Type B pancreatic cell (in vitro differentiated cells): ENCODE results near the gene GRIK4. TPM values are rescaled to one million over a fixed set of nuclear protein-coding genes. Genes with fewer than 3 reads are reported as not detected.

ENCODE experiments used
- DNase-seq: peaks from one replicate; pipeline ENCODE4 v3.0.0; 2021; ENCODE audit warnings: mixed read lengths; ENCODE audit not compliant: unreplicated experiment; ENCODE audit errors: extremely low spot score
- H3K27ac Mint-ChIP-seq: 2 replicates; pipeline ENCODE4 v1.8.0; 2021; ENCODE audit warnings: mild to moderate bottlenecking, mixed read lengths
- H3K27me3 Mint-ChIP-seq: 2 replicates; pipeline ENCODE4 v1.8.0; 2021; ENCODE audit warnings: mixed read lengths
- H3K36me3 Mint-ChIP-seq: 2 replicates; pipeline ENCODE4 v1.8.0; 2021; ENCODE audit warnings: mixed read lengths
- H3K4me1 Mint-ChIP-seq: one replicate; pipeline ENCODE4 v1.8.0; 2021; ENCODE audit warnings: mixed read lengths; ENCODE audit not compliant: unreplicated experiment
- H3K4me3 Mint-ChIP-seq: 2 replicates; pipeline ENCODE4 v1.8.0; 2021; ENCODE audit warnings: mild to moderate bottlenecking, mixed read lengths
- H3K9me3 Mint-ChIP-seq: 2 replicates; pipeline ENCODE4 v1.8.0; 2021; ENCODE audit warnings: mixed read lengths
- CTCF ChIP-seq: fragments of 200-600 bp; sonication (generic); conservative IDR thresholded peaks from 2 replicates; pipeline ENCODE4 v1.5.0; 2021; ENCODE audit warnings: antibody characterized with exemption, mild to moderate bottlenecking
- total RNA-seq: library from RNA; stranded (reverse); gene quantifications from 2 replicates; pipeline ENCODE4 v1.2.1, GENCODE V29; 2021; ENCODE audit warnings: low replicate concordance

The GRIK4 gene
- total RNA-seq, 1 donor from 2014 or later: 0.72 TPM

GRCh38 chr11:120649316-120649715 lies 137.8 kb downstream of the GRIK4 start:
- no peak overlapping the region for H3K27ac Mint-ChIP-seq
- no peaks in the 10 kb centered on the region for H3K36me3 Mint-ChIP-seq
- DNase-seq: no peak
- H3K4me3 Mint-ChIP-seq: no peak overlapping the region
- peaks cover 68% of the 10 kb centered on the region for H3K27me3 Mint-ChIP-seq
- H3K4me1 Mint-ChIP-seq: no peaks in the 10 kb centered on the region
- TF ChIP-seq CTCF: no peak
- H3K9me3 Mint-ChIP-seq: no peaks in the 10 kb centered on the region

- H3K27me3 Mint-ChIP-seq: peaks cover 54% of the 10 kb centered on the region
- no peak overlapping the region for H3K27ac Mint-ChIP-seq
- H3K4me3 Mint-ChIP-seq: no peak overlapping the region
- no peak for TF ChIP-seq CTCF
- DNase-seq: no peak
- no peaks in the 10 kb centered on the region for H3K9me3 Mint-ChIP-seq
- no peaks in the 10 kb centered on the region for H3K36me3 Mint-ChIP-seq
- no peaks in the 10 kb centered on the region for H3K4me1 Mint-ChIP-seq
These were observed 139.8 kb downstream of the GRIK4 start for GRCh38 chr11:120651396-120651795.

GRCh38 chr11:120651836-120652235 lies 140.3 kb downstream of the GRIK4 start:
- Mint-ChIP-seq H3K27me3 (peaks cover 50% of the 10 kb centered on the region), H3K36me3 (no peaks in the 10 kb centered on the region), H3K27ac (no peak overlapping the region), H3K4me3 (no peak overlapping the region), H3K4me1 (no peaks in the 10 kb centered on the region), H3K9me3 (no peaks in the 10 kb centered on the region)
- DNase-seq: no peak
- TF ChIP-seq CTCF: no peak

- Mint-ChIP-seq H3K36me3 (no peaks in the 10 kb centered on the region), H3K4me1 (no peaks in the 10 kb centered on the region), H3K9me3 (no peaks in the 10 kb centered on the region), H3K27me3 (peaks cover 42% of the 10 kb centered on the region), H3K4me3 (no peak overlapping the region), H3K27ac (no peak overlapping the region)
- no peak for TF ChIP-seq CTCF
- no peak for DNase-seq
These were observed 141.3 kb downstream of the GRIK4 start for GRCh38 chr11:120652705-120653335.

GRCh38 chr11:120655589-120655988 lies 144.0 kb downstream of the GRIK4 start:
- no peaks in the 10 kb centered on the region for H3K36me3 Mint-ChIP-seq
- no peaks in the 10 kb centered on the region for H3K4me1 Mint-ChIP-seq
- no peak for TF ChIP-seq CTCF
- DNase-seq: no peak
- no peaks in the 10 kb centered on the region for H3K9me3 Mint-ChIP-seq
- no peak overlapping the region for H3K27ac Mint-ChIP-seq
- no peak overlapping the region for H3K4me3 Mint-ChIP-seq
- H3K27me3 Mint-ChIP-seq: peaks cover 28% of the 10 kb centered on the region
